GM18861 (cell line): ENCODE data around the gene AP2M1.

Experiments used
- ATAC-seq: cut with Tn5 transposase; IDR thresholded peaks from one replicate; pipeline ENCODE4 v1.9.1; 2021; ENCODE audit not compliant: unreplicated experiment

Gene AP2M1

DNA sequence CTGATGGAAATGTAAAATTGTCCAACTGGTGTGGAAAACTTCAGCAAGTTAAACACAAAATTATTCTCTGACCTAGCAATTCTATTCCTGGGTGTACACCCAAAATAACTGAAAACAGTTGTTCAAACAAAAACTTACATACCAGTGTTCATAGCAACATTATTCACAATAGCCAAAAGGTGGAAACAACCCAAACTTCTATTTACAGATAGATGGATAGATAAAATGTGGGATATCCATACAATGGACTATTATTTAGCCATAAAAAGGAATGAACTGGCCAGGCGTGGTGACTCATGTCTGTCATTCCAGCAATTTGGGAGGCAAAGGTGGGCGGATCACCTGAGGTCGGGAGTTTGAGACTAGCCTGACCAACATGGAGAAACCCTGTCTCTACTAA lies 47.9 kb downstream of the AP2M1 start:
- no peak for ATAC-seq

DNA sequence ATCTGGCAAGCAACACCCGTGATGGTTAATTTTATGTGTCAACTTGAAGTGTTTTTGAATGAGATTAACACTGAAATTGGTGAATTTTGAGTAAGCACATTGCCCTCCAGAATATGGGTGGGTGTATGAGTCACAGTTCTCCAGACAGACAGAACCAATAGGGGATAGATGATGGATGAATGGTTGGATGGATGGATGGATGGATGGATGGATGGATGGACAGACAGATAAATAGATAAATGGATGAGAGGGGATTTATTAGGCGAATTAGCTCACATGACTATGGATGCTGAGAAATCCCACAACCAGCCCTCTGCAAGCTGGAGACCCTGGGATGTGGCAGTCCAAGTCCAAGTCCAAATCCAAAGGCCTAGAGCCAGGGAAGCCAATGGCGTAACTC lies 49.3 kb downstream of the AP2M1 start:
- ATAC-seq: no peak

DNA sequence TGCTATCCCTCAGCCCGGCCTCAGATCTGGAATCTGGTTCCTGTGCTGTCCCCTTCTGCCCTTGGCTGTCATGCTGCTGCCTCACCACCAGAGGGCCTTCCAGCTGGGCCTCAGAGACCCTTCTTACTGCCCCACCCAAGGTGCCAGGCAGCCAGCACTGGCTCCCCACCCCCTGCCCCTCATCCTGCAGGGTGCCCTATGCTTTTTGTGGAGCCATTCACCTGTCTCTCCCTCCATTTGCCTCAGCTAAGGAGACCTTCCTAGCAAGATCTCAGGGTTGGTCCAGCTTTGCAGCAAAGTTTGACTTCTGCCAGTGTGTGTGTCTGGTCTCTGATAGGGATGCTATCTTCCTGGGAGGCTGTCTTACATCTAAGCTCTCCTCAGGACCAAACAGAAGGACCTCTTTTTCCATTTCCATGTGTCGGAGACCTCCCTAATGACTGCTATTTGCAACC lies 52.9 kb downstream of the AP2M1 start:
- ATAC-seq: no peak

DNA sequence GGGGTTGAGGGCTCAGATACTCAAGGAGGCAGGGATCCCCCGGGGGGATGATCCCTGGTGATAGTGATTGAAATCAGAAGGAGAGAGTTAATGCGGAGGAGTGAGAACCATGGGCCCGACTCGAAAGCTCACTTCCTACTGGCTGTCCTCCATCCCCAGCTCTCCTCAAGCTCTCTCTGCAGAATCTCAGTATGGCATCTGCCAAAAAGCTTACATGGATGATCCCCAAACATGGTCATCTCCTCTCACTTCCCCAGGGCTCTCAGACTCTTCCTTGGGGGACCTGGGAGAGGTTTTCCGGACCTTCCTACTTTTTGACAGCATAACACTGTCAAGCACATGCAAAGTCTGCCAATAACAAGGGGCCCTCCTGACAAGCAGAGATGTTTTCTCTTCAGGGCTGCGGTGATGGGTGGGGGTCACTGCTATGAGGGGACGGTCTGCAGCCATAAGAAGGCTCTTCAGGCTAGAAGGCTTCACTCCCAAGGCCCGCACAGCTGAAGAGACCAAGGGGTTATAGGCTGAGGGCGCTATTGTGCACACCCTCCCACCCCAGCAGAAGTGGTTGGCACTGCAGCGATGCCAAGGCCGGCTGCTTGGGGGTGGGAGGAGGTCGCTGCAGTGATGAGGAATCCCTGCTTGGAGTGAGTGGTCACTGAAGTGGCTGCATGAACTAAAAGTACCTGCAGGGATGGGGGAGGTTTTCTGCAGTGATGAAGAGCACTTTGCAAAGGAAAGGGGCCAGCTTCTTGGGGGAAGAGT lies 53.9 kb downstream of the AP2M1 start:
- no peak for ATAC-seq

DNA sequence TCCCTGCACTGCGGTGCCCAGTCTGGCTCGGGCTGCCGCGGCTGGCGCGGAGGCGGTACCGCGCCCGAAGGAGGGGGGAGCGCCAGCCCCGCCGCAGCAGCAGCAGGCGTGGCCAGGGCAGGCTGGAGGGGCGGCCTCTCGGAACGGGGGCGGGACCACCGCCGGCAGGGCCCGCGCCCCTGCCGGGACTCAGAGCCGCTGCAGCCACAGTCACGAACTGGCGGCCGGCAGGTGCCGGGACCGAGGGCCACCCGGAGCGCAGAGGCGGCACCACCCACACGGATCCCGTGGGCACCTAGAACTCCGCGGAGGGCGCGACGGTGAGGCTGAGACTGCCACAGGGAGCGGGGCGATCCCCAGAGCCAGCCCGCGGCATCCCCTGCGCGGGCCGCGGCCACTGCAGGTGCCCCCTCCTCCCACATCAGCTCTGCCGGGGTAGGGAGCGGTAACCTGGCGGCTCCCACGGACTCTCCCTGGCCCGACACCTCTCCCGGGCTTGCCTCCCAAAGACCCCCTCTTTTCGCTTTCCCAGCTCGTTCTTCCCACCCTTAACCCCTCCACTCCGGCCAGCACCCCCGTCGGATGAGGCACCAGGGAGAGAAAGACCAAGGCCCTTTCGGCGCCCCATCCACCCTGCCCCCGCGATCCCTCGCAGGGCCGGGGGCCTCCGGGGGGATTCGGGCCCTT lies 54.9 kb downstream of the AP2M1 start, which contains the start of gene VWA5B2:
VWA5B2 (plus strand) TSS at position 192 of the 687 bp plus-strand sequence. CDS start 944 bp downstream, outside the sequence.
- ATAC-seq: peak; percentile 70

DNA sequence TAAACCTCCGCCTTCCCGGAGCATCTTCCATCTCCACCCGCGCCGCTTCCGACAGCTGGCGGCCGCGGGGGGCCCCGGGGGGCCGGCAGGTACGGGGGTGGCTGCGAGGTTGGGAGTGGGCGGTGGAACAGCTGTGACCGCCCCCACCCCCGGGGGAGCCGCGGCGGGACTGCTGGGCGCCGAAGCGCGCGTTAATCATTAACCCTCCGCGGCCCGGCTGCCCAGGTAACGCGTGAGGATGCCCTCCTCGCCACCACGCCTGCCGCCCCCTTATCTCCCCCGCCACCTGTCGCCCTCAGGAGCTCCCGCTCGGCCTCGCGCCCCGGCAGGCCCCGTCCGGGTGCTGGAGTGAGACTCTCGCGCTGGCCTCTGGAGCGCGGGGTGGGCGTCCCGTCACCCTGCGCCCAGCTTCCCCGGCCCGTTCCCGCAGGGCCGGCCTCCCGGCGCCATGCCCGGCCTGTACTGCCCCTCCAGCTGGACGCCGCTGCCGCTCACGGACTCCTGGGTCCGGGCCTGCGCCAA lies 55.5 kb downstream of the AP2M1 start:
- no peak for ATAC-seq

DNA sequence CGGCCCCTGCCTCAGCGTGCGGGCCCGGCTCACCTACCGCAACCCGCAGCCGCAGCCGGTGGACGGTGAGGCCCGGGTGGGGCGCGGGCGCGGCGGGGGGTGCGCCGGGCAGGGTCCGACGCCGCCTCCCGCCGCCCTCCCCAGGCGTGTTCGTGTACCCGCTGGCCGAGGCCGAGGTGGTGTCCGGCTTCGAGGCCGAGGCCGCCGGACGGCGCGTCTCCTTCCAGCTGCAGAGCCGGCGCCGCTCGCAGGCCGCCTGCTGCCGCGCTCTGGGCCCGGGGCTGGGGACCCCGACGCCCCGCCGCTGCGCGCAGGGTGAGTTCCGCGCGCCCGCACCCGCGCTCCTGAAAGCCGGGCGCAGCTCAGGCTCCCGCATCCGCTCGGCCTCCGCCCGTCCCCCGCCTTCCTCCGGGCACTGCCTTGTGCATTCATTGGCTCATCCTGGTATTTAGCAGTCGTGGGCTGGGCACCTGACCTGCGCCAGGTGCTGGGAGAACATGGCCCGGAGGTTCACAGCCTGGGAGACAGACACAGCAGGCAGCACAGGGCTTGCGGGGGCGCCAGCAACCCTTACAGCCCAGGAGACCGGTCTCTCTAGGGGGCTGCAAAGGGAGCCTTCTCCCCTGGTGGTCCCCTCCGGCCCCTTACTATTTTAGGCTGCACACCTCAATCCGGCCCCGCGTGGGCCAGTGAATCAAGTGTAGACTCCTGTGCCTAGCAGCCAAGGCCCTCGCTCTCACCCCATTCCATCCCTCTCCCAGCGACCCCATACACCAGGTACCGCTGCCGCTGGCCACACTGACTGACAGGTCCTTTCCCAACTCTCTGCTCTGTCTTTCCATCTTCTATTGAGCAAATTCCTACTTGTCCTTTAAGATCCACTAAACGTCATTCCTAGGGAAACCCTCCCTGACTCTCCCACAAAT lies 56.2 kb downstream of the AP2M1 start:
- ATAC-seq: no peak

DNA sequence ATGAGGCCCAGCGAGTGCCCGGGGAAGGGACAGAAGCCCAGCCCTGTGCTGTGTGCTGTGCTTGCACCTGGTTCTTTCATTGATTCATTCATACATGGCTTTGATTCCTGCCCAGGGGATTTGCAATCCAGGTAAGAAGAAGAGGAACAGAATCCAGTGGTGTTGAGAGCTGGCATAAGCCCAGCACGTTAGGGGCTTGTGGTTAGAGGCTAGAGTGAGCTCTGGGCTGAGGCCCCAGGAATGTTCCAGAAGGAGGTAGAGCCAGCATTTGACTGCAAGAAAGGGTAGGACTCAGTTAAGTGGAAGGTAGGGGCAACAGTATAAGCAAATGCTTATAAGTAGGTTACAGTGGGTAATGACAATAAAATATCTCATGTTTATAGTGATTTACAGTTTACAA lies 57.0 kb downstream of the AP2M1 start:
- no peak for ATAC-seq

DNA sequence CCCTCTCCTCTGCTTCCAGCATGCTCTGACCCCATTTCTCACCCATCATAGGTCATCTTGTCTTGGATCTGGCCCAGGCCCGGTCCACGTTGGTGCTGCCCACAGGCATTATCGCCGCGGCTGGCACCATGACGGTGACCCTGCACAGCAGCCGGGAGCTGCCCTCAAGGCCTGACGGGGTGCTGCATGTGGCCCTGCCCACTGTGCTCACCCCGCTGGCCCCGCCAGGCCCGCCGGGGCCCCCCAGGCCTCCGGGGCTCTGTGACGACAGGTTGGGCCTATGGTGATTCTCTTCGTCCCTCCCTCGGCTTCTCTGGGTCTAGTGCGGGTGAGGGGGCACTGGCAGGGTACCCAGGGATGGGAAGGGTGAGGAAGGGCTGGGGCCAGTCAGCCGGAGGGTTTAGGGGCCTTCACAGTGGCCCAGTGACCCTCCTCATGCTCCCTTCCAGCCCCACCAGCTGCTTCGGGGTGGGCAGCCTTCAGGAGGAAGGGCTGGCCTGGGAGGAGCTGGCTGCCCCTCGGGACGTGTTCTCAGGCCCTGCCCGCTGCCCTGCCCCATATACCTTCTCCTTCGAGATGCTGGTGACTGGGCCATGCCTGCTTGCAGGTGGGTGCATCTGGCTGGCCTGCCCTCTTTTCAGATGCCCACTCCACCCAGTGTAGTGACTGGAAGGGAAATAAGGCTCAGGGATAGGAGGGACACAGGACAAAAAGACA lies 58.6 kb downstream of the AP2M1 start:
- no peak for ATAC-seq
